ENCODE data around the gene TMEM108.

Gene TMEM108

DNA sequence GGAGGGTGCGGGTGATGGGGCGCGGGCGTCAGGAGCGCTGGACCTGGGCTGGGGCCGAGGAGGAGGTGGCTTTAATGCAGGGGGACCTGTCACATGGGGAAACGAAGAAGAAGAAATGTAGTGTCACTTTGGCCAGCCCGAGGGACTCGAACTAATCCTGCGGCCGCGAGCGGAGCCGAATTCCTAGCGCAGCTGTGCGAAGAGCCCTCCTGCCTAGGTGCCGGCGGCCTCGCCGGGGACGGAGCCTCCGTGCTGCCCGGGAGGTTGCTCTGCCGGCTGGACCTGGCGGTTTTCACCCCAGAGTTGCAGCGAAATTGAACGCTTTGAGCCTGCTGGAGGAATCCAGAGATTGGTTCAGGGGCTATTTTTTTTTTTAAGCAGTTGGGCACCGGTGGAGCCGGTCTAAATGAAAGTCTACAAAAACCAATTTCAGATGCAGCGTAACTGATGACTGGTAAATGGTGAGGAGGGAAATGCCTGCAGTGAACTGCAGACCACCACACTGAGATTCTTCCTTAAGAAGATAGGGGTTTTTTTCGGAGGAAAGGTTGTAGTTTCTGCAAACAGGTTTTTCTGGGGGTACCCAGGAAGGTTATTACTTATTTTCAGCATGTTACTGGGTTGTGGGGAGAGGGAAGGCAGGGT is 662 bp downstream of the TMEM108 start:
- peaks cover 47 to 59% of the 10 kb centered on the region in 2 donors for H3K27me3 Mint-ChIP-seq
- no peak overlapping the region for H3K27ac Mint-ChIP-seq
- peaks cover 6 to 11% of the 10 kb centered on the region in 2 donors for H3K4me1 Mint-ChIP-seq
- peak overlapping the region; percentile 49 to 72 for H3K4me3 Mint-ChIP-seq
- DNase-seq = no peak
- H3K36me3 Mint-ChIP-seq = no peaks in the 10 kb centered on the region
- peaks cover 0 to 1% of the 10 kb centered on the region in 2 donors for H3K9me3 Mint-ChIP-seq
- ATAC-seq (replicated peaks) = peak in 1 of 2 donors; percentile 23

DNA sequence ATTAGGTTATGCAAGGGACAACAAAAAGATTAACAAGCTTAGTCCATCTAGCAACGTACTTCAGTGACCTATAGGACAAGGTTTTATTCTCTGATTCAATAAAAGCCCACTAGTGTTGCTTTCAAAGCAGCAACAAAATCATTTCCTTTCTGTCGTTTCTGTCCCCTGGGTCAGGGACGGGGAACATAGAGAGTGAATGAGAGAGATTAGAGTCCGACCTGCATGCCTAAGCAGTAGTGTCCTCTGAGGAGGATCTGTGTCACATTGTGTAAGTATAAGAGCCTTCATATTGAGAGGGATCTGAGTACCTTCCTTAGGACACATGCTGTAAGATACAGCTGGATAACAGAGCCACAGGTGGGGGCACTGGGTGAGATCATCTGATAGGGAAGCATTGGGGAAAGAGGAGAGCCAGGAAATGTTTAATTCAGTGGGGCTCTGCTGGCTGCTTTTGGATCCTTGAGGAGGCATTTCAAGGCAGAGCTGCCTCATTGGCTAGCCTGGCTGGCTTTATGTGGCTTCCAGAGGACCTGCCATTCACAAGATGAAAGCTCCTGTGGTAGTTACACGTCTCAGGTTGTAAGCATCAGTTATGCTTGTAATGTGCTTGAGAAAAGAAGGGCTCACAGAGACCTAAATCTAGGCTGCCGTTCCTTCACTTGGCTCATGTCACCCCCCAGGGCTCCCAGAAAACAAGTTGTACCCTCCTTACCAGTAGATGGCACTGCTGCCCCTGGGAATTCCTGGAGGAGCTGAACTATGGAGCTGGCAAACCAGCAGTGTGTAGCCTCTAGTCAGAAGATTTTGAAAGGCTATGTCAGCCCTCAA is 2.7 kb downstream of the TMEM108 start:
- peak; percentile 15 for DNase-seq
- Mint-ChIP-seq H3K27me3 (peaks cover 43 to 59% of the 10 kb centered on the region in 2 donors), H3K27ac (no peak overlapping the region), H3K4me1 (peaks cover 6 to 11% of the 10 kb centered on the region in 2 donors), H3K4me3 (no peak overlapping the region), H3K36me3 (no peaks in the 10 kb centered on the region), H3K9me3 (peaks cover 0 to 1% of the 10 kb centered on the region in 2 donors)
- ATAC-seq (replicated peaks) = peak; percentile 50 to 68

DNA sequence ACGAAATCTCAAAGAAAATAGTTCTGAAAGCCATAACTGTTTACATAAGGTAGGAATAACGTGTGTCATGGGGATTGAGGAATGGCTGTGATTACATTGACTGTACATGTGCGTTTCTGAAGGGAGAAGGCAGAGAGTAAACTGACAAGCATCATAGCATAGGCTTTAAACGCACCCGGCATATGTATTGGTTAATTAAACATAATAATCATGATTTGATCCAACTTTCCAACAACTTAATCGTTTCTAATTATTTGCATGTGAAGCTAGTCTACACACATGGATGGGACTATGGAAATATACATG is 3.3 kb downstream of the TMEM108 start:
- H3K4me3 Mint-ChIP-seq = no peak overlapping the region
- H3K27ac Mint-ChIP-seq = no peak overlapping the region
- DNase-seq = no peak
- H3K9me3 Mint-ChIP-seq = peaks cover 0 to 1% of the 10 kb centered on the region in 2 donors
- H3K36me3 Mint-ChIP-seq = no peaks in the 10 kb centered on the region
- peaks cover 6 to 11% of the 10 kb centered on the region in 2 donors for H3K4me1 Mint-ChIP-seq
- ATAC-seq (replicated peaks) = no peak
- H3K27me3 Mint-ChIP-seq = peaks cover 42 to 60% of the 10 kb centered on the region in 2 donors

DNA sequence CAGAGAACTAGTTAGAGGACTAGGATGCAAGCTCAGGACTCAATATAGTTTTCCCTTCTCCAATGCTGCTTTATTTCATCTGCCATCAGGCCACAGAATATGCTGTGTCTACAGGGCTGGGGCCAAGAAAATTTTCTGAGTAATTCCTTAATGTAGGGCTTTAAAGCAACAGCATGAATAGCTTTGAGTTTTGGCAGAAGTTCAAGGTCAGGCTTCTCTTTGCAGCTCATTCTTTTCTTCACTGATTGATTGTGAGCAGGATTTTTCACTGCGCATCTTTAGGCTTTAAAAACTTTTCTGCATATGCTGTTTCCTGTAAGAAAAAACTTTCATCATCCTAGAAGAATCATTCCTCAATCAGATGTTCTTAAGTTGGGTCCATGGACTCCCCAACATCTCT is 4.6 kb downstream of the TMEM108 start:
- DNase-seq (no peak), ATAC-seq (replicated peaks) (no peak)
- Mint-ChIP-seq H3K27ac (no peak overlapping the region), H3K9me3 (no peaks in the 10 kb centered on the region), H3K4me3 (no peak overlapping the region), H3K36me3 (no peaks in the 10 kb centered on the region), H3K27me3 (peaks cover 29 to 52% of the 10 kb centered on the region in 2 donors), H3K4me1 (peaks cover 2 to 11% of the 10 kb centered on the region in 2 donors)

DNA sequence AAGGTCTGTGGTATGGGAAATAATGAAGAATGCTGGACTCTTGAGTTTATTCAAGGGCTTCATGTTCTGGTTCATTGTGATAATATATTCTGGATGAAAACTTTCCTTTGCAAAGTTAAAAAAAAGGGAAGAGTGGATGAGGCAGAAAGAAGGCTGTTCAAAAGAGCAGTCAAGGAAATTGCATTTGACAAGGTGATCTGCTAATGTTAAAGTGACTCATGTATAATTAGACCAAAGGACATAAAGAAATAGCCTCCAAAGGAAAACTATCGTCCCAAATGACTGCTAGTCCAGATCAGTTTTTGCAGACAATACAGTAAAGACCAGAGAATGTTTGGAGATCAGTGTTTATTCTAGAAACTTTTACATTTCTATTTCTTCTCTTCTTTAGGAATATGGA is 9.8 kb downstream of the TMEM108 start:
- Mint-ChIP-seq H3K36me3 (no peaks in the 10 kb centered on the region), H3K4me3 (no peak overlapping the region), H3K9me3 (no peaks in the 10 kb centered on the region), H3K4me1 (no peaks in the 10 kb centered on the region), H3K27me3 (peaks cover 13 to 27% of the 10 kb centered on the region in 2 donors), H3K27ac (no peak overlapping the region)
- DNase-seq (no peak), ATAC-seq (replicated peaks) (no peak)

DNA sequence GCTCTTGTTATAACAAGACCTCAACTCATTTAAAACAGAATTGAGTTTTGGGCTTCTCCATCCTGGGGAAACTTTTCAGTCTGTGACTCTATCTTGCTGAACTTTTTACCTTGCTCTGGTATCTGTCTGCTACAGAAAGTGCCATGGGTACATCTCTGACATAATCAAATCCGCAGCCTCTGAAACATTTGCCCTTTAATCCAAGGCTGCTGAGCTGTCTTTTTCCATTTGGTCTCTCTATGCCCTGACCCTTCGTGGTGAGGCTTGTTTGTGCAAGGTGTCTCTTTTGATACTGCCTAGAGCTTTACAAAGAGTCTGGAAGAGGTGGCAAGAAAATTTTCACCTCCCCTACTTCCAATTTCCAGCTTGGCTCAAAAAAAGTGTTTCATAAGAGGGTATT is 11.3 kb downstream of the TMEM108 start:
- no peaks in the 10 kb centered on the region for H3K36me3 Mint-ChIP-seq
- no peak overlapping the region for H3K27ac Mint-ChIP-seq
- peaks cover 14 to 27% of the 10 kb centered on the region in 2 donors for H3K27me3 Mint-ChIP-seq
- no peak for DNase-seq
- H3K9me3 Mint-ChIP-seq = no peaks in the 10 kb centered on the region
- H3K4me1 Mint-ChIP-seq = no peaks in the 10 kb centered on the region
- no peak for ATAC-seq (replicated peaks)
- no peak overlapping the region for H3K4me3 Mint-ChIP-seq

DNA sequence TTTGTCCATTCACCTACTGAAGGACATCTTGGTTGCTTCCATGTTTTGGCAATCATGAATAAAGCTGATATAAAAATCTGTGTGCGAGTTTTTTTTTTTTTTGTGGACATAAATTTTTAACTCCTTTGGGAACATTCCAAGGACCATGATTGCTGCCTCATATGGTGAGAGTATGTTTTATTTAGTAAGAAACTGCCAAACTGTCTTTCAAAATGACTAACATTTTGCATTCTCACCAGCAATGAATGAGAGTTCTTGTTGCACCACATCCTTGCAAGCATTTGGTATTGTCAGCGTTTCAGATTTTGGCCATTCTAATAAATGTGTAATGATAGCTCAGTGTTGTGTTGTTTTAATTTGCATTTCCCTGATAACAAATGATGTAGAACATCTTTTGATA is 12.7 kb downstream of the TMEM108 start:
- no peaks in the 10 kb centered on the region for H3K9me3 Mint-ChIP-seq
- no peak overlapping the region for H3K4me3 Mint-ChIP-seq
- peaks cover 14 to 27% of the 10 kb centered on the region in 2 donors for H3K27me3 Mint-ChIP-seq
- H3K4me1 Mint-ChIP-seq = no peaks in the 10 kb centered on the region
- H3K27ac Mint-ChIP-seq = no peak overlapping the region
- no peak for ATAC-seq (replicated peaks)
- no peak for DNase-seq
- H3K36me3 Mint-ChIP-seq = no peaks in the 10 kb centered on the region

DNA sequence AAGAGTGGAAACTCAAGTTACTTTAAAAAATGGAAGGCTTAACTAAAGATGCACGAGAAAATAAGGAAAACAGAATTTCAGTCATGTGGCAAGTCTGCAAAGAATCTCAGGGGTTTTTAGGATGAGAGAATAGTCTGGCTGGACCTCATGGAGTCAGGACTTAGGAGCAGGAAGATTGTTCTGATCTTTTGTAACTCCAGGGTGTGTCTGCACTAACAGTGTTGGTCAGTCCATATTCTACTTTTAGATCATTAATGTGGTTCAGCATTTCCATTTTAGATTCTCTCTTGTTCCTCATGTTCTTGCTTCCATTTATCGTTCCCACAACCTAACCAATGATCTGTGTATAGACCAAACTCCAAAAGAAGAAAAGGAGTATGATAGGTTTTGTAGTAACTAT is 15.3 kb downstream of the TMEM108 start:
- peaks cover 17% of the 10 kb centered on the region in 2 donors for H3K27me3 Mint-ChIP-seq
- no peak for DNase-seq
- H3K9me3 Mint-ChIP-seq = no peaks in the 10 kb centered on the region
- H3K36me3 Mint-ChIP-seq = no peaks in the 10 kb centered on the region
- no peaks in the 10 kb centered on the region for H3K4me1 Mint-ChIP-seq
- H3K27ac Mint-ChIP-seq = no peak overlapping the region
- no peak for ATAC-seq (replicated peaks)
- no peak overlapping the region for H3K4me3 Mint-ChIP-seq

DNA sequence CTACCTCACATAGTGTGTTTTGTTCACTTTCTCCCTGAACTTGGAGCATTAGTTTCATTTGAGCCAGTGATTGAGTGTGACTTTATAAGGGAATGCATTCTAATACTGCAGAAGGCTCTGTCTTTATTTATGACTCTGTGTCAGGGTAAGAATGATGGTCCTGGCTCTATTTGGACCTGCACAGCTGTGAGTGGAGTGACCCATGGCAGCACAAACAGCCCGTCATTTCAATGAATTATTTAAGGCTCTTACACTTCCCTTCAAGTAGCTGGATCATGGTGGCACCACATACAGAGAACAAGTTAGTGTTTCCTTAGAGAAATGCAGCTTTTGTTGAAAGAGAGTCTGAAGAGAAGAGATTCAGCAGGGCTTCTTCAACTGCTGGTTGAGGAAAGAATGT is 16.4 kb downstream of the TMEM108 start:
- Mint-ChIP-seq H3K9me3 (no peaks in the 10 kb centered on the region), H3K4me1 (no peaks in the 10 kb centered on the region), H3K27ac (no peak overlapping the region), H3K4me3 (no peak overlapping the region), H3K36me3 (no peaks in the 10 kb centered on the region), H3K27me3 (peaks cover 13 to 17% of the 10 kb centered on the region in 2 donors)
- no peak for DNase-seq
- ATAC-seq (replicated peaks) = no peak

DNA sequence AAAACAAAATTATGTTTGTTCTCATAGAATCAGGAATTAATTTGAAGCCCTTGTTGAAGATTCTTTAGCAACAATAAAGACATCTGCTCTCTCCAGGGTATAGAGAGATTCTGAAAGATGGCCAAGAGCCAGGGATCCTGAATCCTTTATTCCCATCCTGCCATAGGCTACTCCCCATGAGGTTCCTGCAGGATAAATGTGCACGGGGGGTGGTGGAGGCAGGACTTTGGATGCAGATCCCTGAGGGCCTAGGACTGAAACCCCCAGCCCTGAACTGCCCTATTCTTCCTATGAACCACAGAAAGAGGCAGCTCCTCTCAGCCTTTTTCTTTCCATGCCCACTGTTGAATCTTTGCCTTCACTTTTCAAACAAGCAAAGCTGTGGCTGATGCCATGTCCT is 17.1 kb downstream of the TMEM108 start:
- DNase-seq (no peak), ATAC-seq (replicated peaks) (no peak)
- Mint-ChIP-seq H3K36me3 (no peaks in the 10 kb centered on the region), H3K4me3 (no peak overlapping the region), H3K27me3 (peaks cover 9 to 19% of the 10 kb centered on the region in 2 donors), H3K9me3 (no peaks in the 10 kb centered on the region), H3K27ac (no peak overlapping the region), H3K4me1 (no peaks in the 10 kb centered on the region)

DNA sequence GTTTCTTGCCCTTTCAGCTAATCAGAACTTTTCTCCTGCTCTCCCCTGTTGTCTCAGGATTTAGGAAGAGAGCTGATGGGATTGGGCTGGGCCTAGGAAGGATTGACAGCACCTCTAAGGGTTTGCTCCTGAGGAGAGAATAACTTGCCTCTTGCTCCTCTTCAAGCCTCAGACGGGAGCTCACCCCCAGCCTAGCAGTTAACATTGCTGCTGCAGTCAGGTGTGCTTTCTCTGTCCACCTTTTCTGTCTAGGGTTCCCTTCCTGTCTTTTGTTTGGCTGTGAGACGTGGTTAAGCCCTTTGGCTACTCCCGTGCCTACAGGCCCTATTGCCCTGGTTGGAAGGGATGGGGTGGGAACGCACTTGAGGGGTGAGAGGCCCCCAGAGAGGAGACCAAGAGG is 20.1 kb downstream of the TMEM108 start:
- no peaks in the 10 kb centered on the region for H3K9me3 Mint-ChIP-seq
- H3K27me3 Mint-ChIP-seq = peaks cover 7 to 16% of the 10 kb centered on the region in 2 donors
- ATAC-seq (replicated peaks) = no peak
- DNase-seq = no peak
- no peak overlapping the region for H3K4me3 Mint-ChIP-seq
- H3K36me3 Mint-ChIP-seq = no peaks in the 10 kb centered on the region
- H3K4me1 Mint-ChIP-seq = no peaks in the 10 kb centered on the region
- H3K27ac Mint-ChIP-seq = no peak overlapping the region

DNA sequence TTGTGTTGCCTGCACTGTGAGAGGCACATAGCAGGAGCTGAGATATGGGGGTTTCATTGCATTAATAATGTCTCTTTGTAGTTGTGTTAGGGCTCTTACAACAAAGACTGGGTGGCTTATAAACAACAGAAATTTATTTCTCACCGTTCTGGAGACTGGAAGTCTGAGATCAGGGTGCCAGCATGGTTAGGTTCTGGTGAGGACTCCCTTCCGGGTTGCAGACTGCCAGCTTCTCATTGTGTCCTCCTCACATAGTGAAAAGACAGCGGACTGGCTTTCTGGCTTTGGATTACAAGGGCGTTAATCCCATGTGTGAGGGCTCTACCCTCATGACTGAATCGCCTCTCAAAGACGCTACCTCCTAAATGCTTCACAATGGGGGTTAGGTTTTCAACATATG is 20.6 kb downstream of the TMEM108 start:
- no peaks in the 10 kb centered on the region for H3K9me3 Mint-ChIP-seq
- DNase-seq (no peak), ATAC-seq (replicated peaks) (no peak)
- no peak overlapping the region for H3K27ac Mint-ChIP-seq
- no peak overlapping the region for H3K4me3 Mint-ChIP-seq
- no peaks in the 10 kb centered on the region for H3K4me1 Mint-ChIP-seq
- no peaks in the 10 kb centered on the region for H3K36me3 Mint-ChIP-seq
- peaks cover 8 to 19% of the 10 kb centered on the region in 2 donors for H3K27me3 Mint-ChIP-seq

DNA sequence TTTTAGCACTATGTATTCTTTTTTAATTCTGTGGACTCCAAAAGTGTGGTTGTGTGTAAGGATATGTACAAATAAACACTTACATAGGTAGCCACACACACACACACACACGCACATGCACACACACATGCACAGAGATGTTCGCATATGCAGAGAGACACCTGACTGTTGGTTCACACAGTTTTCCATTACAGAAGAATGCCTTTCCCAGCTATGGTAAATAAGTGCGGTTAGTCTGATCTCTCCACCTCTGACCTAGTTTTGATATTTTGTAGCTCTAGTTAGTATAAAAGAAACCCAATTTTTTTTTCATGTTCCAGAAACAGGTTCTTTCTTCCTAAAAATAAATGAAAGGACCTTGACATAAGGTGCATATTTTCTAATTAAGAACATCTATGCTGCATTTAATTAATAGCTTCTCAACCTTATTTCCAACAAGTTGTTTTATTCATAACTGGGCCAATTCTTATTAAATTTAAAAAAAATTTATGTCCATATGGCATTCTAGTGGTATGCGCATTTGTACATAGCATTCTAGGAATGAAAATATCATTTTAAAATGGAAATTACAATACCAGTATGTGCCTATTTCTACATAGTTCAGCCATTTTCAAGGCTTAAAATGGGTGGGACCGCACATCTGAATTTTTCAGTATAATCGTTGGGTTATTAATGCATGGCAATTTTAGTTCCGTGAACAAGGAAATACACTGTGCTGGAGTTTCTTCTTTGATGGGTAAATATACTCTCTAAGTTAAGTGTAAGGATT is 27.2 kb downstream of the TMEM108 start:
- Mint-ChIP-seq H3K36me3 (no peaks in the 10 kb centered on the region), H3K9me3 (no peaks in the 10 kb centered on the region), H3K27ac (no peak overlapping the region), H3K27me3 (peaks cover 10 to 15% of the 10 kb centered on the region in 2 donors), H3K4me1 (no peaks in the 10 kb centered on the region), H3K4me3 (no peak overlapping the region)
- ATAC-seq (replicated peaks) (no peak), DNase-seq (no peak)

DNA sequence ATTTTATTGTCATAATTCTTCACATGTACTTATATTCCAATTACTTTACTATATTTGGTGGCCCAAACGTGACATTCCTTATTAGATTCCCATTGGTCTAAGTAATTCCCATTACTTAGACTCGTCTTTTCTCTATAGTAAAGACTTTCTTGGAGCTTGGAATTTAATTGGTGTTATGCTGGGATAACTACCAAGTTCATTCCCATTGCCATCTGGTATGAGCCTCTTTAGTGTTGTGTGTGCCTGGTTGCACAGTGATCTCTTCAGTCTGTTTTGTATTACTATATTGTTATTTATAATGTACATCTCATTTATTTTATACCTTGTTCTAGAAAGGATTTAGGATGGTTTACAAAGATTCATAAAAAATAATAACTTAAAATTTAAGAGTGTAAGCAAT is 27.8 kb downstream of the TMEM108 start:
- no peaks in the 10 kb centered on the region for H3K36me3 Mint-ChIP-seq
- H3K27ac Mint-ChIP-seq = no peak overlapping the region
- DNase-seq (no peak), ATAC-seq (replicated peaks) (no peak)
- H3K9me3 Mint-ChIP-seq = no peaks in the 10 kb centered on the region
- H3K27me3 Mint-ChIP-seq = peaks cover 10 to 15% of the 10 kb centered on the region in 2 donors
- H3K4me3 Mint-ChIP-seq = no peak overlapping the region
- H3K4me1 Mint-ChIP-seq = no peaks in the 10 kb centered on the region

Measured in stimulated activated naive B cell treated with anti-CD40 and anti-IgM and Interleukin-4, amounts not matched to agents 10 μg/mL and 1 μg/mL and 100 μg/mL, for 72 hours (primary cell).